HTERT RPE-1 (cell line): ENCODE measurements around the gene GRM7.

Experiments
- in situ Hi-C: fragments of 300-500 bp; cut with MboI; formaldehyde crosslinking; loops from 4 replicates; pipeline ENCODE4 v1.14.3; 2020; ENCODE audit warnings: low sequenced_read_pairs

The GRM7 gene

DNA sequence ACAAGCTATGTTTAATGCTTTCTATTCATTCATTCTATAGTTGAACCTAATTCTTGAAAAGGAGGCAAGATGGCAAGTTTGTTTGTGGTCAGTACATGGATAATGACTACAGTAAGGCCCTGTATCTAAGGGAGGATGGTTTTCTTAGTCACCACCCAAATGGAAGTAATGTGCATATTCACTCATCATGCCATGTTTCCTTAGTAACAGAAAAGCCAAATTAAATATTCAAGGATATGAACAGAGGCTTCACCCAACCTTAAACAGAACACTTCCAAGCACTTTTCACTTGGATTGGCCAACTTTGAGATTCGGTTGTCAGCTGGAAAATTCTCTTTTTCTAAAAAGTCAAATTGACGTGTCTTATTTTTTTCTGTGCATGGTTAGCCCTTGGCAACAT, 835.4 kb downstream of the GRM7 start:
- in situ Hi-C loops: no loop called here

DNA sequence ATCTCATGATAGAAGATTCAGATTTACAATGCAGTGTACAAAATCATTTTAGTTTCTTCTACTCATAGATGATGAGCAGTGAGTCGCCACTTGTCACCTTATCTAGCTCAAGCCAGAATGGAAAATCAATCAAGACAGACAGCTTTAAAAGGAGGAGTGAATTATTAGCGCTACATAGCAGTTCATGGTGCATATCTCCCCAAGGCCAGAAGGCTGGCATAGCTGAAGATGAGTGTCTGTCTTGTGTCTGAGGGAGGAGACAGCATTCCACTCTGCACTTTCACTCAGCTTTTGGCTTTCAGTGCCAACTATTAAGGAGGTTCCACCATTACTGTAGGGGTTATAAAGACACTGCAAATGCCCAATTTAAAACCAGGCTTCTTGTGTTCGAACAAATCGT, 836.6 kb downstream of the GRM7 start:
- in situ Hi-C loops: no loop called here

DNA sequence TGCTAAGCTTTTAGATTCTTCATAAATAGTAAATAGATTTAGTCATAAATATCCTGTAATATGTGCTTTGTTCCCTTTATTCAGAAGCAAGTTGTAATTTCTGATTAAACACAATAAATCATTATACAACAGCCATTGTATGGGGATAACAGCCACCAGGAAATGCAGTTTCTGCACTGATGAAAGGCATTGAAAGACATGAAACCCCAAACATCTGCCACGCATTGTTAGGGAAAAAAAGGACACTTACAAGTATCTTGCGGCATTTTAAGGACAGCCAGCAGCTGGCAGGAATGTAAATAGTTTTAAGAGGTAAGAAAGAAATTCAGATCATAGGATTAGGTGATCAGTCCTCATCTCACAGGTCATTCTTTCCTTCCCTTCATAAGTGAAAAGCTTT, 839.6 kb downstream of the GRM7 start:
- in situ Hi-C loops: no loop called here

DNA sequence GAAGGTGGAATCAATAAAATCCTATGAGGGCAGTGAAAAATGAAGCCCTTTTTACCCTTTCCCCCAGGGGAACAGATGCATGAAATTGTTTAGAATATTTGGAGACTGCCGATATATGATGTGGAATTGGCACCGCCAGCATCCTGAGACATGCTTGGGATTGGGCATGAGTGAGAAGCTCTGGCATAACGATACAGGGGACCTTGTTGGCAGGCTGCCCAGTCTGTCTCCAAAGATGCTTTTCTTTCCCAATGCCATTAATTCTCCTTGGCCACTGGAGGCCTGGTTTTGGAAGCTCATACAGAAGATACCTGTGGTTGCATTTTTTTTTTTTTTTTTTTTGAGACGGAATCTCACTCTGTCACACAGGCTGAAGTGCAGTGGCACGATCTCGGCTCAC, 840.1 kb downstream of the GRM7 start:
- in situ Hi-C loops: no loop called here

DNA sequence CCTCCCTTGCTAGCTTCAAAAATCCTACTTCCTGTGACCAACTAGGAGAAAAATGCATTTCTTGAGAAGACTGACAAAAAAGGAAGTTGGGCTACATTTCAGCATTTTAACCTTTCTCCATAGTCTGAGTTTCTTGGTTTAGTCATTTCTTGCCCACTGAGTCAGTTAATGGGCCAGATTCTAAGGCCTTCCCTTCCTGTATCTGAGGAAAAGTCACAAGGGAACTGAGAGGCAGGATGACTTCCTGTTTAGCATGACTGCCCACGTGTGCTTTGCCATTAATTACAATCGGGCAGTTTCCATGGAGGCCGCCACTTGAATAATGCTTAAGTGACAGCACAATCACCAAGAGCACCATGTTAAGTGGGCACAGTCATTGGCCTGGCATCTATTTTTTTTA, 846.3 kb downstream of the GRM7 start:
- in situ Hi-C loops: no loop called here

DNA sequence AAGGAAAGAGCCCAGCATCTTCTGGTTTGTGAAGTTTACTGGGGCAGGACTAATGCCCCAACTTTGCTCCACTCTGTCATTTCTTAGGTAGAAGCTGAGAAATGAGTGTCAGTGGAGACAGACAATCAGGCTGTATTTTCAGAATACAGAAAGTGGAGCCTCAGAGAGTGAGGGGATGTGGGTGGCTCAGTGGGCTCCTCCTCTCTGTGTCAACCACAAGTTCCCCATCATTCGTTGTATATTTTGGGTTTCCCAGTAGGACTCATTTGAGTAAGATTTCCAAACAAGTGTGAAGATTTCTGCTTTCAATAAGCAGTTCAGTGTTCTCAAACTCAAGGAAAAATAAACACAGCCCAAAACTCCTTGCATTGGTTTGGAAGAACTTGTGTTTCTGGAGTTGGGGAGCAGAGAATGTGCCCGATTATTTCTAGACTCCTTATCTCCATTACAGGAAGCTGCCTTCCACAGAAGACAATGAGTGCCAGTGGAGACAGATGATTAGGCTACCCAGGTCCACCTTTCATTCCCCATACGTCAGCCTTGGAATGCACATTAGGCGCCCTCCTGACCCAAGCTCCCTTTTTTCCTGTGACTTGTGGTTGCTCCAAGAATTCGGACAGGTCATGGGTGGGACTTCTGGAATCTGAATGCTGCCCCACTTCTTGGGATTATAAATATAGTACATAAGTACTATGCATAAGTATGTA, 848.6 kb downstream of the GRM7 start:
- in situ Hi-C loops: no loop called here

DNA sequence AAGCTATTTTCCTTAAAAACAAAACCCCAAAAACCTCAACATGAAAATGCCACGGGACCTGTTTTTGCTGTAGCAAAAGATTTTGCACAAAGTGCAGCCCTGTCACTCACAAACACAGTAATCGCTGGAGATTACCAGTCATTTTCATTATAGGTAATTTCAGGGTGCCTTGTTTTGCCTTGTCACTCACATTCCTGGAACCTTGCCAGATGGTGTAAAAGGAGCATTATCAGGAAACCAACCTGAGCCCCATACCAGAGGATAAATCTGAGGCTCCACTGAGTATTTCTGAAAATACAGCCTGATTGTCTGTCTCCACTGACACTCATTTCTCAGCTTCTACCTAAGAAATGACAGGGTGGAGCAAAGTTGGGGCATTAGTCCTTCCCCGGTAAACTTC, 849.4 kb downstream of the GRM7 start:
- in situ Hi-C loops: no loop called here

DNA sequence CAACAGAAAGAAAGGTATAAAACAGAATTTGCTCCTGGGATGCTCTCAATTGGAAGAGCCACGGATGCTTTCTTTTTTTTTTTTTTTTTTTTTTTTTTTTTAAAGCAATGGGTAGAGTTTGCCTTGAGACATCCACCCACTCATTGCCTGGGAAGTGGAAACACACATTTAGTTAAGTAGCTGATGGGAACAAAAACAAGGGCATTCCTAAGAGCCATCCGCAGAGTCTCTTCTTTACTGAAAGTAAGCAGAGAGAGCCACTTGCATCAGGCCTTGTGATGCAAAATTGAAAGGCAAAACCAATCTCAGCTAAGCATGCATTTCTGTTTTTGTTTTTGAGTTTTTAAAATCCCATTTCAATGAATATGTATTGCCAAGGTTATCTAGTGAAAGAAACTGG, 852.8 kb downstream of the GRM7 start:
- in situ Hi-C loops: no loop called here

DNA sequence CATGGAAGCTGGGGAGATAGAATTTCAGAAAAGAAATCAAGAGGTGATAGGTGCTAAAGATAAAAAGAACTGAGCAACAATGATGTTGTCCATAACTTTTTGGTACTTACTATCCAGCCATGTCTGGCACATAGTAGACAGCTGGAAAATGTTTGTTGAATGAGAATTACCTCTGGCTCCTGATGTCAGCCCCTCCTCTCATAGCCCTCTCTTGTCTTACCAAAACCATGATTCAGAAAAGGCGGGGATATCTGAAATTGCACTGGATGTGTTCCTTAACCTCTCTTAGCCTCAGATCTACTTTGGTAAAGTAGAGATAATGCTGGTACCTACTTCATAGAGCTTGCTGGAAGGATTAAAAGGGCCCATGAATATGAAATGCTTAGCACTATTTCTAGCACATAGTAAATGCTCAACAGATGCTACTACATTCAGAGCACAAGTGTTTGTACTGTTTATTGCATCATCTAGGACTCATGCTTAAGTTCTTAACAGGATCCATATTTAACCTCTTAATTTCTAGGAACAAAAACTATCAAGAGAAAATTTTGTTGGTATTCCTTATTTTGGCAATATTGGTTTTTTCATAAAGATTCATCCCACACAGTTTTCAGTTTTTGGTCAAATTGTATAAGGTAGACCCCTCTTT, 859.9 kb downstream of the GRM7 start:
- in situ Hi-C loops: no loop called here

DNA sequence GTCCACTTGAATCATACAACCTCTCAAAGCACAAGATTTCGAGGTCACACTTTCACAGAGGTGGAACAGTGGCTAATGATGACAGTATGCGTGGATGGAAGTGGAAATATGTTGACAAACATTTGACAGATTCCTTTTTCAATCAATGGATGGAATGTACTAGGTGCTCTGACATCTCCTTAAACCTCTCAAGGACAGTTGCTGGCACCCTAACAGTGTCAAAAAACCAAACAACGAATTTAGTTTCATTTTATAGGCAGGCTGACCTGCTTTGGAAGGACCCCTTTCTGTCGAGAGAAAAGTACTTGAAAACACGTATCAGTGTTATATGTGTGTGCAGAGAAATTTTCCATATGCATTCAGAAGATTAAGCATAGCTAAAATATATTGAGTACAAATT, 861.0 kb downstream of the GRM7 start:
- in situ Hi-C loops: no loop called here

DNA sequence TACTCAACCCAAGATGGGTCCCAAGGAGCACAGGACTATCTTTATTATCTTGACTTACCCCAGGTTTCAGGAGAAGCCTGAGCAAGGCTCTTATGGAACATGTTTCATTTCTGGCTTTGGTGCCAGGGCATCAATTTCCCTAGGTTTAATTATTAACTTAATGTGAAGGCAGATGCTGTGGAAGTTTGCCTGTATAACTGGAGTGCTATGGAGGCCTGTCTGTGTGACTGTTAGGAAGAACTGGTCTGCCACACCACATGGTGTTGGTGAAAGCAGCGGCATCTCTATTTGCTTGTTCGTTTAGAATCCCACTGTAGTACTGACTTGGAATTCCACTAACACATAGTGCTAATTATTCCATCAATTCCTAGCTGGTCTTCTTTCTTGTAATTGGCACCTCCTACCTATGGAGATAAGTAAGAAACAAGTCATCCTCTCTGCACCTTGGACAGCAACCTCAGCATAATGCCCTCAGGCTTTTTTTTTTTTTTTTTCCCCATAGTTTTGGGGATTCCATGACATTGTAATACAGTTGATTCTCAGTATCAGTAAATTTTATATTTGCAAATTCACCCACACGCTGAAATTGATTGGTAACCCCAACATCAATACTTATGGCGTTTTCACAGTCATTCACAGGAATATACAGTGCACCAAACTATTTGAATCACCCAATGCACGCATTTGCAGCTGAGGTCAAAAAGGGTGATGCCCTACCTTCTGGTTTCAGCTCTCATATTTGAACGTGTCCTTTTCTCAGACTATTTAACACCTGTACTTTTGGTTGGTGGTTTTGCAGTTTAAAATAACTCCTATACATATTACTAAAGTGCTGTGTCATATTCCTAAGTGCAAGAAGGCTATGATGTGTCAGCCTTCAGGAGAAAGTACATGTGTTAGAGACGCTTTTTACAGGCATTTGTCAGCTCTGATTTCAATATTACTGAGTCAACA, 867.9 kb downstream of the GRM7 start:
- in situ Hi-C loops: no loop called here

DNA sequence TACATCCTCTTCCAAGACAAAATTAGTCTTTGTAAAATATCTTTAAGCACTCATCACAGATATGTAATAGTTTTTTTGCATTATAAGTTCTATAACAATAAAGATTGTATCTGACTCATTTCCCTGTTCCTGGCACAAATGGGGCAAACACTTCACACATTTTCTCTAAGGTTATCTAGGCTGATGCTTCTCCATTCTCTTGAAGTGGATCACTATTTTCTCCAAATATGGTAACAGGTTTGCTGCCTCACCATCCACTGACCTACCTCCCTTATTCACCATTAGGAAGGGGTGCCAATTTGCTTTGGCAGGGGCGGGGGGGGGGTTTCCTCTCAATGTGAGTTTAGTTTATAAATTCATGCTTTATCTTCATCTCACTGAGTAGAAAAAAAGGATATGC, 873.0 kb downstream of the GRM7 start:
- in situ Hi-C loops: no loop called here

DNA sequence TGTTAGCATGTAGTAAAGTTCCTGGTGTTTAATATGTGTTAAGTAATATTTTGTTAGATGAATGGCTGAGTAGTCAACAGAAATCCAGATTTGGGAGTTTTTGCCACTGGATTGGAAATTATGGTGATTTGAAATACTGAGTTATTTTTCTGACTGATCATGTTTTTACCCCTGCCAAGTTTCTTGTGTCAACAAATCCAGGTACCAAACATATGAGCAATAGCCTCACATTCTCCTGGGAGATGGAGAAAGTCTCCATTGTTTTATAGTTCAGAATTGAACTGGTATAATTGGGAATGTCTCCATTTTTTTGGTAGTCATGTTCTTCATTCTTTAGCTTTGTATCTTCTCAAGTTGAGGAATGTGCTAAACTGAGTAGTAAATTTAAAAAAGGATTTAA, 873.5 kb downstream of the GRM7 start:
- in situ Hi-C loops: no loop called here

DNA sequence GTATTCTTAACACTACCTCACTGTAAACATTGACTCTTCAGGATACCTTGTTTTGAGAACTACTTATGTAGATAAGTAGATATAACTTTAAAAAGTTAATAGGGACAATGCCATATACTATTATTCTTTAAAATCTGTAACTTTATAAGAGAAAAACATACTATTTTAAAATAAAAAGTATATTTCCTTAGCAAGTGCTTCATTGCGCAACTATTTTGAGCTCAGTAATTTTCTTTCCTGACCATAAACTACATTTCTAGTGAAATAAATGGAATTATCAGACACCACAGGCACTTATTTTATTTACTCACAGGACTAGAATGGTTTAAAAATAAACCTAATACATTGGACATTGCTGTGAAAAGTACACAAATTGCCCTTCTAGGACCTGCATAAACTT, 876.3 kb downstream of the GRM7 start:
- in situ Hi-C loops: no loop called here

DNA sequence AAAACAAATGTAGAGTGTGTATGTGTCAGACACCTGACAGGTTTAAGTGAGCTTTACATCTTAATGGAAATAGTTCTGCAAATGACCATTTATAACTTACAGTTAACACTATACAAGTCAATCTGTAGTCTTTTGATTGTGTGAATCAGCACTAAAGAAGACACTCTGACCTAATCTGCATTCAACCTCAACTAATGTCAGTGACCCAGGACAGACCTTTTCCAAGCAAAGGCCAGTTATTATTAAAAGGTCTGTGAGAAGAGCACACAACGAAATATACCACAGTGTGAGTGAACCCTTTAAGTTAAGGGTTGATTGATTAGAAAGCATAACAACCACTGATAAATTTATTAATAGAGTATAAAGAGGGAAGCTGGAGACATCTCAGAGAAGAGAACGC, 878.8 kb downstream of the GRM7 start:
- in situ Hi-C loops: no loop called here

DNA sequence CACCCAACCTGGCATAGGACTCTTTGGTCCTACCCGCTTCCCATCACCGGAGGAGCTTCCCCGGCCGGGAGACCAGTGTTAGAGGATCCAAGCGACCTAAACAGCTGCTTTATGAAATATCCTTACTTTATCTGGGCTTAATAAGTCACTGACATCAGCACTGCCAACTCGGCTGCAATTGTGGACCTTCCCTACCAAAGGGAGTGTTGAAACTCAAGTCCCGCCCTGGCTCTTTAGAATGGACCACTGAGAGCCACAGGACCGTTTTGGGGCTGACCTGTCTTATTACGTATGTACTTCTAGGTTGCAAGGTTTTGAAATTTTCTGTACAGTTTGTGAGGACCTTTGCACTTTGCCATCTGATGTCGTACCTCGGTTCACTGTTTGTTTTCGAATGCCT, 879.5 kb downstream of the GRM7 start:
- in situ Hi-C loops: no loop called here

DNA sequence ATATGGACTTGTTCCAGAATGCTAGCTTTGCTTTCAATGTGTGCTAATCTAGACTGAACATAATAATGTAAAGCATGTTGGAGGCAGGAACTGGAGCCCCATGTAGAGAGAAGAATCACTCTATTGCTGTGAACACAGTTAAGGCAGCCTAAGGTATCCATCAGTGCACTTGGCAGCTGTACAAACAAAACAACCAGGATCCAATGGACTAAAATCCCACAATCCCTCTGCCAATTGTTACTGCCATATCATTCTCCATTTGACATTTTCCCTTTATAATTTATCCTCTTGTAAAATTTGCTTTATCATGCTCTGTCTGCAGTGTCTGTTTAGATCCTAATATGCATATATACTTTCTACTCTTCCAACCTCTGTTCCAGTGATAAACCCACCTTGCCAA, 883.9 kb downstream of the GRM7 start:
- in situ Hi-C loops: no loop called here

DNA sequence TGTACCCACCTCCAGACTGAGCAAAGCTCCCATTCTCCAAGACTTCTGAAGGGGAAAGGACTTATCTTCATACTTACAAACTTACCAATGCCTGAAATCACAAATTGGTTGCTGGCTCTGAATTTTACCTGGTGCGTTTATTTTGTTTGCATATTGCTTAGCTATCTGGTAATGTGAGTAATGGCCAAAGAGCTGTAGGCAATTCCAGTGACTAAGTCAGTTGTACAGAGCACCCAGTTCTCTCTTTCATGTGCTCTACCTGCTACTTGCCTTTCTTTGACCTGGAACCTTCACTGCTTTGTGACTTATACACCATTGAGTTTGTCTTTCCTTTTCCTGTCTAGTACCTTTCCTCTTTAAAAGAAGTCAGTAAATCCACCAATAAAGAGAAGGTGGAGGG, 884.8 kb downstream of the GRM7 start:
- in situ Hi-C loops: no loop called here

DNA sequence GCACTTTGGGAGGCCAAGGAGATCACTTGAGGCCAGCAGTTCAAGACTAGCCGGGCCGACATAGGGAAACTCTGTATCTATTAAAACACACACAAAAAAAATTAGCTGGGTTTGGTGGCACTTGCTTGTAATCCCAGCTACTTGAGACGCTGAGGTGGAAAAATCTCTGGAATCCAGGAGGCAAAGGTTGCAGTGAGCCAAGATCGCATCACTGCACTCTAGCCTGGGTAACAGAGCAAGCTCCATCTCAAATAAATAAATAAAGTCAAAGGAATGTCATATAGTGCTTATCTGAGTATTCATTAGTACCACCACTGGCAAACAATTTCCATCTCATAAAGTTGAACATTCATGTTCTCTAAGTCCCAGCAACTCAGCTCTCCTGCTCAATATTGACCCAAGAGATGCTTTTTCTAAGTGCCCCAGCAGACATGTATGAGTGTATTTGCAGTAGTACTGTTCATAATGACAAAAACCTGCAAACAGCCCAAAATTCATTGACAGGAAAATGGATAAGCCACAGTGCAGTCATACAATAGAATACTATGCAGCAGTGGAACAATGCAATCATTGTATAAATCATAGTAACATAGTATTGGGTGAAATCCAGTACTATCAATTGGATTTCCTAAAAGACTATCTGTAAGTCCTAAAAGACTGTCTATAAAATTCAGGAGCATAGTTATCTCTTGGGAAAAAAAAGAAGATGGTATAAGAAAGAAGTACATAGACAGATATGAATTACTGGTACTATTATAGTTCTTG, 889.2 kb downstream of the GRM7 start:
- in situ Hi-C loops: no loop called here

DNA sequence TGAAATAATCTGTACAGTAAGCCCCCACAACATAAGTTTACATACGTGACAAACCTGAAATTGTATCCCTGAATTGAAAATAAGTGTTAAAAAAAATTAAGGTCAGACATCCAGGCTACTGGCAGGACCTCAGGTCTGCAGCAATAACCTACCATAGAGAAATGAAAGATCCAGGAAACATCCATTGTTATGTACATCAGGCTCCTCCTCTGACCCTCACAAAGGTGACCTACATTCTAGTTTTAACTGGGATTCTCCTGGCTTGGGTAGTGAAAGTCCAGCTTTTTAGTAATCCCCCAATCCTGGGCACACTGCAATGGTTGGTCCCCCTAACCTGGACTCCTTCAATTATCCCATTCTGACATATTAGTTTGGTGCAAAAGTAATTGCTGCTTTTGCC, 891.1 kb downstream of the GRM7 start:
- in situ Hi-C loops: no loop called here
